ENCODE measurements around the gene DEPDC5.

Gene DEPDC5

DNA sequence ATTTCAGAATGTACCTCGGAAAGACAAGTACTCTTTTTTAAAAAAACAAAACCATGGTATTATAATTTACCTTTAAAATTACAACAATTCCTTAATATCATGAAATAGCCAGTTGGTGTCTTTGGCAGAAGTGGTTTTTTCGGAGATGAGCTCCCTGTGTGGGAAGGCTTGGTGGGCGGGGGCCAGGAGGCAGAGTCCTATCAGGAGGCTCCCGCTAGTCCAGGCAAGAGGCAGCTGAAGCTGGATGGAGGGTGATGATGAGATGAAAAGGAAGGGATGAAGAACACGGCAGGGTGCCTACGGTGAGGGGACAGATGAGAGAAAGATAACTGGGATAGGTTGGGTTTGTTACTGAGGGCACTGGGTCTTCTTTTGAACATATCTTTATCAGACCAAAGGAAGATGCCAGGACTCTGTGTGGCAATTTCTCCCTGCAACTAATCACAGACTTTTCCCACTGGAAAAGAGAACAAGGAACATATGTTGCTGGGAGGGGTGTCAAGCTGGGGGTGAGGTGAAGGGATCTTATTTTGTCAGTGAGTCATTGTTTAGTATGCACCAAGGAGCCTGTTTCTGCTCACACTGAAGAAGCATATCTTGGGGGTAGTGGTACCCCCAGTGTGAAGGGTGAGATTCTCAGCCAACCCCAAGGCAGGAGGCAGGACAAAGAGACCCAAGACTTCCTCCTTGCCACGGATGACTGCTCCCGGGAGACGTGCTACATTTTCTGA, 99.0 kb downstream of the DEPDC5 start:
- H3K4me3 ChIP-seq (replicated peaks; ENCODE audit: insufficient read depth, low read length) = no peak overlapping the region
- TF ChIP-seq, protein P1, sequence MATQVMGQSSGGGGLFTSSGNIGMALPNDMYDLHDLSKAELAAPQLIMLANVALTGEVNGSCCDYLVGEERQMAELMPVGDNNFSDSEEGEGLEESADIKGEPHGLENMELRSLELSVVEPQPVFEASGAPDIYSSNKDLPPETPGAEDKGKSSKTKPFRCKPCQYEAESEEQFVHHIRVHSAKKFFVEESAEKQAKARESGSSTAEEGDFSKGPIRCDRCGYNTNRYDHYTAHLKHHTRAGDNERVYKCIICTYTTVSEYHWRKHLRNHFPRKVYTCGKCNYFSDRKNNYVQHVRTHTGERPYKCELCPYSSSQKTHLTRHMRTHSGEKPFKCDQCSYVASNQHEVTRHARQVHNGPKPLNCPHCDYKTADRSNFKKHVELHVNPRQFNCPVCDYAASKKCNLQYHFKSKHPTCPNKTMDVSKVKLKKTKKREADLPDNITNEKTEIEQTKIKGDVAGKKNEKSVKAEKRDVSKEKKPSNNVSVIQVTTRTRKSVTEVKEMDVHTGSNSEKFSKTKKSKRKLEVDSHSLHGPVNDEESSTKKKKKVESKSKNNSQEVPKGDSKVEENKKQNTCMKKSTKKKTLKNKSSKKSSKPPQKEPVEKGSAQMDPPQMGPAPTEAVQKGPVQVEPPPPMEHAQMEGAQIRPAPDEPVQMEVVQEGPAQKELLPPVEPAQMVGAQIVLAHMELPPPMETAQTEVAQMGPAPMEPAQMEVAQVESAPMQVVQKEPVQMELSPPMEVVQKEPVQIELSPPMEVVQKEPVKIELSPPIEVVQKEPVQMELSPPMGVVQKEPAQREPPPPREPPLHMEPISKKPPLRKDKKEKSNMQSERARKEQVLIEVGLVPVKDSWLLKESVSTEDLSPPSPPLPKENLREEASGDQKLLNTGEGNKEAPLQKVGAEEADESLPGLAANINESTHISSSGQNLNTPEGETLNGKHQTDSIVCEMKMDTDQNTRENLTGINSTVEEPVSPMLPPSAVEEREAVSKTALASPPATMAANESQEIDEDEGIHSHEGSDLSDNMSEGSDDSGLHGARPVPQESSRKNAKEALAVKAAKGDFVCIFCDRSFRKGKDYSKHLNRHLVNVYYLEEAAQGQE (IDR thresholded peaks at IDR 0.05; ENCODE audit: insufficient replicate concordance, low read depth) = no peak
- TF ChIP-seq, protein P2, sequence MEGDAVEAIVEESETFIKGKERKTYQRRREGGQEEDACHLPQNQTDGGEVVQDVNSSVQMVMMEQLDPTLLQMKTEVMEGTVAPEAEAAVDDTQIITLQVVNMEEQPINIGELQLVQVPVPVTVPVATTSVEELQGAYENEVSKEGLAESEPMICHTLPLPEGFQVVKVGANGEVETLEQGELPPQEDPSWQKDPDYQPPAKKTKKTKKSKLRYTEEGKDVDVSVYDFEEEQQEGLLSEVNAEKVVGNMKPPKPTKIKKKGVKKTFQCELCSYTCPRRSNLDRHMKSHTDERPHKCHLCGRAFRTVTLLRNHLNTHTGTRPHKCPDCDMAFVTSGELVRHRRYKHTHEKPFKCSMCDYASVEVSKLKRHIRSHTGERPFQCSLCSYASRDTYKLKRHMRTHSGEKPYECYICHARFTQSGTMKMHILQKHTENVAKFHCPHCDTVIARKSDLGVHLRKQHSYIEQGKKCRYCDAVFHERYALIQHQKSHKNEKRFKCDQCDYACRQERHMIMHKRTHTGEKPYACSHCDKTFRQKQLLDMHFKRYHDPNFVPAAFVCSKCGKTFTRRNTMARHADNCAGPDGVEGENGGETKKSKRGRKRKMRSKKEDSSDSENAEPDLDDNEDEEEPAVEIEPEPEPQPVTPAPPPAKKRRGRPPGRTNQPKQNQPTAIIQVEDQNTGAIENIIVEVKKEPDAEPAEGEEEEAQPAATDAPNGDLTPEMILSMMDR (IDR thresholded peaks at IDR 0.05; ENCODE audit: insufficient read depth, low read length) = no peak
- no peak for TF ChIP-seq GABPA (IDR thresholded peaks at IDR 0.05; ENCODE audit: low read depth)
- no peak for TF ChIP-seq SPI1 (IDR thresholded peaks at IDR 0.05; ENCODE audit: borderline replicate concordance, low read depth)
- TF ChIP-seq POLR2AphosphoS5 (IDR thresholded peaks at IDR 0.05; ENCODE audit: low read depth) = no peak
- H3K27me3 ChIP-seq (ENCODE audit: insufficient read depth, poor library complexity, severe bottlenecking) = no peaks in the 10 kb centered on the region
- DNase-seq (ENCODE audit: low read depth in 1 of 2, low spot score in 1 of 2) = no peak
- H3K27ac ChIP-seq (replicated peaks) = no peak overlapping the region

DNA sequence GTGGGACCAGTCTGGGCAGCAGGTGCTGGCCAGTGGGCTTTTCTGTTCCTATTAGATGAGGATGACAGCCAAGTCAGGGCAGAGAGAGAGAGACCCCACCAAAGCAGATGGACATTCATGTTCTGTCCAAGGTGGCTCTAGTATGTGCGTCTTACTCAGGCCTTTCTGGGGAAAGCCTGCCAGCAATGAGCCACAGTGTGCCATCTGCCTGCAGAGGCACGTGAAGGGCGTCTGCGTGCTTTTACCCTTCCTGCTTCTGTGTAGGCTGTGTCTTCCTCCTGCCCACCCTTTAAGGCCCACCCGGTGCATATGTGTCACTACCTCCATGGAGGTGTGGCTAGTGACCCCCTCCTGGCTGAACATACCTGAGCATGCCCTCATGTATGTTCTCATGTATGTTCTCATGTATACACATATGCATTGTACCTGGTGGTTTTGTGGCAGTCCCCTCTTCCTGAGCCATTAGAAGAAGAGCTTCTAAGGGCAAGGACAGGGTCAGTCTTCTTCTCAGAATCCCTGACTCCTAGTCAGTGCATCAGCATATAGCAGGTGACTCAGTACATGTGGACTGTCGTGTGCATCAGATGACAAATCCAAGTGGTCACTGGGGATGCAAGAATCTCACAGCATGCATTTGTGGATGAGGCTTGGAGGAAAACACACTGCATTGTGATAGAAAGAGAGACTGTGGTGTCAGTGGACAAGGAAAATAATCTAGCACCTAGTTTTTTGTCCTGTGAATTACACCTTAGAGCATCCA, 100.1 kb downstream of the DEPDC5 start:
- DNase-seq (ENCODE audit: low read depth in 1 of 2, low spot score in 1 of 2) = no peak
- H3K4me3 ChIP-seq (replicated peaks; ENCODE audit: insufficient read depth, low read length) = no peak overlapping the region
- no peaks in the 10 kb centered on the region for H3K27me3 ChIP-seq (ENCODE audit: insufficient read depth, poor library complexity, severe bottlenecking)
- H3K27ac ChIP-seq (replicated peaks) = no peak overlapping the region
- TF ChIP-seq, protein P2 (IDR thresholded peaks at IDR 0.05; ENCODE audit: insufficient read depth, low read length) = no peak
- no peak for TF ChIP-seq SPI1 (IDR thresholded peaks at IDR 0.05; ENCODE audit: borderline replicate concordance, low read depth)
- TF ChIP-seq POLR2AphosphoS5 (IDR thresholded peaks at IDR 0.05; ENCODE audit: low read depth) = no peak

DNA sequence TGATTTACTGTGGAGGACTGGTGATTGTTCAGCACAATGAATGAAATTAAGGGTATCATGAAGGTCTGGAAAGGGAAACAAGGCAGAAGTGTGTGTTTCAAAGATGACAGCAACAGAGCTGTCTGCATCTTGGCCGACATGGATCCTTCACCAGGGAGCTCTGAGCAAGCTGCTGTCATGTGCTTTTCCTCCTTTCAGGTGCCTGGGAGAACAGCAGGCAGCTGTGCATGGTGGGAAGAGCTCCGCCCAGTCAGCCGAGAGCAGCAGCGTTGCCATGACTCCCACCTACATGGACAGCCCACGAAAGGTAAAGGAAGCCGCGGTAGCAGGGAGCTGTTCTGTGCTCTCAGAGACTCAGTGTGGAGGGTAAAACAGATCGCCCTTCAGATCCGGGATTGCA, 103.4 kb downstream of the DEPDC5 start:
- TF ChIP-seq, protein P1 (IDR thresholded peaks at IDR 0.05; ENCODE audit: insufficient replicate concordance, low read depth) = no peak
- TF ChIP-seq SPI1 (IDR thresholded peaks at IDR 0.05; ENCODE audit: borderline replicate concordance, low read depth) = no peak
- TF ChIP-seq GABPA (IDR thresholded peaks at IDR 0.05; ENCODE audit: low read depth) = no peak
- no peak for TF ChIP-seq POLR2AphosphoS5 (IDR thresholded peaks at IDR 0.05; ENCODE audit: low read depth)
- TF ChIP-seq, protein P2 (IDR thresholded peaks at IDR 0.05; ENCODE audit: insufficient read depth, low read length) = no peak
- no peak overlapping the region for H3K4me3 ChIP-seq (replicated peaks; ENCODE audit: insufficient read depth, low read length)
- DNase-seq (ENCODE audit: low read depth in 1 of 2, low spot score in 1 of 2) = no peak
- H3K27me3 ChIP-seq (ENCODE audit: insufficient read depth, poor library complexity, severe bottlenecking) = no peaks in the 10 kb centered on the region
- H3K27ac ChIP-seq (replicated peaks) = no peak overlapping the region
